T-helper 1 cell treated with Interleukin-12 subunit alpha and Interleukin-12 subunit beta and Interleukin-4 antibody, amounts not matched to agents 30 μg/mL and 1 μg/mL, for 36 hours (primary cell): ENCODE measurements around the gene ZMYND19.
"Not testable (repeated sequence)": the region's sequence is repeated elsewhere in the genome, so short reads cannot be mapped to it uniquely, and the experiment has no call there.

ENCODE experiments used
- H3K27ac Mint-ChIP-seq: one replicate; pipeline ENCODE4 v1.8.0; 2021; ENCODE audit warnings: mild to moderate bottlenecking, mixed read lengths
- H3K27me3 Mint-ChIP-seq: one replicate; pipeline ENCODE4 v1.8.0; 2021; ENCODE audit warnings: low read depth, mixed read lengths
- H3K36me3 Mint-ChIP-seq: one replicate; pipeline ENCODE4 v1.8.0; 2021; ENCODE audit warnings: low read depth, mixed read lengths
- H3K4me1 Mint-ChIP-seq: one replicate; pipeline ENCODE4 v1.8.0; 2021; ENCODE audit warnings: low read depth, mixed read lengths
- H3K4me3 Mint-ChIP-seq: one replicate; pipeline ENCODE4 v1.8.0; 2021; ENCODE audit warnings: mild to moderate bottlenecking, moderate library complexity, mixed read lengths
- H3K9me3 Mint-ChIP-seq: one replicate; pipeline ENCODE4 v1.8.0; 2021; ENCODE audit warnings: mixed read lengths

ZMYND19 gene

GRCh38 chr9:137606005-137606621, 15.8 kb upstream of the ZMYND19 start:
- no peaks in the 10 kb centered on the region for H3K9me3 Mint-ChIP-seq
- H3K4me3 Mint-ChIP-seq = peak overlapping the region; percentile 84
- peaks cover 16% of the 10 kb centered on the region for H3K4me1 Mint-ChIP-seq
- peak overlapping the region; percentile 6 for H3K27ac Mint-ChIP-seq
- H3K36me3 Mint-ChIP-seq = no peaks in the 10 kb centered on the region
- H3K27me3 Mint-ChIP-seq = peaks cover 6% of the 10 kb centered on the region

- Mint-ChIP-seq H3K4me1 (peaks cover 16% of the 10 kb centered on the region), H3K9me3 (no peaks in the 10 kb centered on the region), H3K27ac (peak within 1 kb of the TSS; percentile 6), H3K4me3 (peak within 1 kb of the TSS; percentile 84), H3K27me3 (peaks cover 6% of the 10 kb centered on the region), H3K36me3 (no peaks in the 10 kb centered on the region)
These were observed 15.1 kb upstream of the ZMYND19 start, which contains the start of gene ARRDC1 for GRCh38 chr9:137605121-137606004. TSS of gene ARRDC1 (plus strand) at chr9:137605686. CDS start at chr9:137605718, 32 bp downstream.

GRCh38 chr9:137604345-137605086, 14.2 kb upstream of the ZMYND19 start:
- no peaks in the 10 kb centered on the region for H3K36me3 Mint-ChIP-seq
- H3K4me1 Mint-ChIP-seq = peaks cover 16% of the 10 kb centered on the region
- no peaks in the 10 kb centered on the region for H3K9me3 Mint-ChIP-seq
- no peak overlapping the region for H3K27ac Mint-ChIP-seq
- peak overlapping the region; percentile 42 for H3K4me3 Mint-ChIP-seq
- H3K27me3 Mint-ChIP-seq = peaks cover 6% of the 10 kb centered on the region

- Mint-ChIP-seq H3K27me3 (peaks cover 6% of the 10 kb centered on the region), H3K36me3 (no peaks in the 10 kb centered on the region), H3K27ac (no peak overlapping the region), H3K9me3 (no peaks in the 10 kb centered on the region), H3K4me1 (peaks cover 16% of the 10 kb centered on the region), H3K4me3 (peak overlapping the region; percentile 42)
These were observed 13.6 kb upstream of the ZMYND19 start for GRCh38 chr9:137603879-137604278.

GRCh38 chr9:137602661-137603060, 12.3 kb upstream of the ZMYND19 start:
- H3K27ac Mint-ChIP-seq = no peak overlapping the region

GRCh38 chr9:137598943-137599342, 8.6 kb upstream of the ZMYND19 start:
- no peak overlapping the region for H3K4me3 Mint-ChIP-seq
- no peaks in the 10 kb centered on the region for H3K36me3 Mint-ChIP-seq
- peaks cover 13% of the 10 kb centered on the region for H3K4me1 Mint-ChIP-seq
- H3K27me3 Mint-ChIP-seq = peaks cover 6% of the 10 kb centered on the region
- H3K9me3 Mint-ChIP-seq = no peaks in the 10 kb centered on the region
- no peak overlapping the region for H3K27ac Mint-ChIP-seq

More at GRCh38 chr9:137602661-137603060, 12.3 kb upstream of the ZMYND19 start:
- no peaks in the 10 kb centered on the region for H3K36me3 Mint-ChIP-seq
- no peak overlapping the region for H3K4me3 Mint-ChIP-seq
- peaks cover 6% of the 10 kb centered on the region for H3K27me3 Mint-ChIP-seq
- no peaks in the 10 kb centered on the region for H3K9me3 Mint-ChIP-seq
- peaks cover 20% of the 10 kb centered on the region for H3K4me1 Mint-ChIP-seq

GRCh38 chr9:137596577-137596976, 6.3 kb upstream of the ZMYND19 start:
- not testable (repeated sequence) for H3K4me1 Mint-ChIP-seq, H3K4me3 Mint-ChIP-seq, H3K27ac Mint-ChIP-seq, H3K9me3 Mint-ChIP-seq, H3K27me3 Mint-ChIP-seq, H3K36me3 Mint-ChIP-seq

- peaks cover 9% of the 10 kb centered on the region for H3K4me1 Mint-ChIP-seq
- no peaks in the 10 kb centered on the region for H3K9me3 Mint-ChIP-seq
- H3K36me3 Mint-ChIP-seq = no peaks in the 10 kb centered on the region
- H3K4me3 Mint-ChIP-seq = peak overlapping the region; percentile 16
- no peak overlapping the region for H3K27ac Mint-ChIP-seq
- H3K27me3 Mint-ChIP-seq = no peaks in the 10 kb centered on the region
These were observed 2.9 kb upstream of the ZMYND19 start for GRCh38 chr9:137593176-137593575.

- H3K9me3 Mint-ChIP-seq = no peaks in the 10 kb centered on the region
- no peak overlapping the region for H3K27ac Mint-ChIP-seq
- H3K27me3 Mint-ChIP-seq = no peaks in the 10 kb centered on the region
- H3K4me1 Mint-ChIP-seq = peaks cover 13% of the 10 kb centered on the region
- H3K4me3 Mint-ChIP-seq = peak overlapping the region; percentile 16
- peaks cover 3% of the 10 kb centered on the region for H3K36me3 Mint-ChIP-seq
These were observed 2.5 kb upstream of the ZMYND19 start for GRCh38 chr9:137592767-137593166.

GRCh38 chr9:137590123-137590468, 216 bp downstream of the ZMYND19 start:
- Mint-ChIP-seq H3K27ac (no peak overlapping the region), H3K4me1 (peaks cover 14% of the 10 kb centered on the region), H3K27me3 (no peaks in the 10 kb centered on the region), H3K4me3 (no peak overlapping the region), H3K9me3 (no peaks in the 10 kb centered on the region), H3K36me3 (peaks cover 11% of the 10 kb centered on the region)

- H3K4me3 Mint-ChIP-seq = peak overlapping the region; percentile 86
- no peaks in the 10 kb centered on the region for H3K27me3 Mint-ChIP-seq
- H3K27ac Mint-ChIP-seq = peak overlapping the region; percentile 62
- peaks cover 14% of the 10 kb centered on the region for H3K4me1 Mint-ChIP-seq
- peaks cover 11% of the 10 kb centered on the region for H3K36me3 Mint-ChIP-seq
- no peaks in the 10 kb centered on the region for H3K9me3 Mint-ChIP-seq
These were observed 730 bp downstream of the ZMYND19 start for GRCh38 chr9:137589441-137590122.

GRCh38 chr9:137588891-137589290, 1.4 kb downstream of the ZMYND19 start:
- H3K4me1 Mint-ChIP-seq = peaks cover 14% of the 10 kb centered on the region
- peak overlapping the region; percentile 73 for H3K4me3 Mint-ChIP-seq
- H3K36me3 Mint-ChIP-seq = peaks cover 11% of the 10 kb centered on the region
- no peak overlapping the region for H3K27ac Mint-ChIP-seq
- H3K27me3 Mint-ChIP-seq = no peaks in the 10 kb centered on the region
- H3K9me3 Mint-ChIP-seq = no peaks in the 10 kb centered on the region

- H3K9me3 Mint-ChIP-seq = no peaks in the 10 kb centered on the region
- H3K27me3 Mint-ChIP-seq = no peaks in the 10 kb centered on the region
- H3K4me1 Mint-ChIP-seq = peaks cover 14% of the 10 kb centered on the region
- no peak overlapping the region for H3K27ac Mint-ChIP-seq
- H3K4me3 Mint-ChIP-seq = peak overlapping the region; percentile 73
- peaks cover 14% of the 10 kb centered on the region for H3K36me3 Mint-ChIP-seq
These were observed 2.0 kb downstream of the ZMYND19 start for GRCh38 chr9:137588311-137588710.

- H3K4me3 Mint-ChIP-seq = no peak overlapping the region
- H3K36me3 Mint-ChIP-seq = peaks cover 16% of the 10 kb centered on the region
- no peaks in the 10 kb centered on the region for H3K27me3 Mint-ChIP-seq
- H3K4me1 Mint-ChIP-seq = peaks cover 14% of the 10 kb centered on the region
- no peak overlapping the region for H3K27ac Mint-ChIP-seq
- no peaks in the 10 kb centered on the region for H3K9me3 Mint-ChIP-seq
These were observed 3.5 kb downstream of the ZMYND19 start for GRCh38 chr9:137586854-137587253.
